Ovary (tissue), 3 donors: ENCODE results near the gene FTCD.

Source experiments
- EP300 ChIP-seq: sonication (generic); formaldehyde crosslinking; IDR thresholded peaks from one replicate; pipeline ENCODE4 v1.6.1; 2017; ENCODE audit warnings: antibody characterized with exemption
- TF ChIP-seq, protein P1 (sequence below), 3 donors: fragments of 450-650 bp in 2 of 3; fragments of 200-600 bp in 1 of 3; IDR thresholded peaks; one replicate each; pipeline versions ENCODE4 v1.5.1 to v1.8.0; 2016 to 2022; ENCODE audit warnings: antibody characterized with exemption in 3 of 3, mild to moderate bottlenecking in 1 of 3
- donor health status: DM: no; HTN: no; CAD: no.

DNA sequence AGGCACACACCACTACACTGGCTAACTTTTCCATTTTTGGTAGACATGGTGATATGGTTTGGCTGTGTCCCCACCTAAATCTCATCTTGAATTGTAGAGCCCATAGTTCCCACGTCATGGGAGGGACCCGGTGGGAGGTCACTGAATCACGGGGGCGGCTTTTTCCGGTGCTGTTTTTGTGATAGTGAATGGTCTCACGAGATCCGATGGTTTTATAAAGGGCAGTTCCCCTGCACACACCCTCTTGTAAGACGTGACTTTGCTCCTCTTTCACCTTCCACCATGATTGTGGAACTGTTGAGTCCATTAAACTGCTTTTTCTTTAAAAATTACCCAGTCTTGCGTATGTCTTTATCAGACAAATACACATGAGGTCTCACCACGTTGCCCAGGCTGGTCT is 1.3 kb upstream of the FTCD start:
- TF ChIP-seq, protein P1, sequence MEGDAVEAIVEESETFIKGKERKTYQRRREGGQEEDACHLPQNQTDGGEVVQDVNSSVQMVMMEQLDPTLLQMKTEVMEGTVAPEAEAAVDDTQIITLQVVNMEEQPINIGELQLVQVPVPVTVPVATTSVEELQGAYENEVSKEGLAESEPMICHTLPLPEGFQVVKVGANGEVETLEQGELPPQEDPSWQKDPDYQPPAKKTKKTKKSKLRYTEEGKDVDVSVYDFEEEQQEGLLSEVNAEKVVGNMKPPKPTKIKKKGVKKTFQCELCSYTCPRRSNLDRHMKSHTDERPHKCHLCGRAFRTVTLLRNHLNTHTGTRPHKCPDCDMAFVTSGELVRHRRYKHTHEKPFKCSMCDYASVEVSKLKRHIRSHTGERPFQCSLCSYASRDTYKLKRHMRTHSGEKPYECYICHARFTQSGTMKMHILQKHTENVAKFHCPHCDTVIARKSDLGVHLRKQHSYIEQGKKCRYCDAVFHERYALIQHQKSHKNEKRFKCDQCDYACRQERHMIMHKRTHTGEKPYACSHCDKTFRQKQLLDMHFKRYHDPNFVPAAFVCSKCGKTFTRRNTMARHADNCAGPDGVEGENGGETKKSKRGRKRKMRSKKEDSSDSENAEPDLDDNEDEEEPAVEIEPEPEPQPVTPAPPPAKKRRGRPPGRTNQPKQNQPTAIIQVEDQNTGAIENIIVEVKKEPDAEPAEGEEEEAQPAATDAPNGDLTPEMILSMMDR (IDR thresholded peaks at IDR 0.05) = no peak
- no peak for TF ChIP-seq EP300
